Osteoblast (primary cell): ENCODE measurements around the gene SNRK. TPM values are rescaled to one million over a fixed set of nuclear protein-coding genes. Genes with fewer than 3 reads are reported as not detected.

ENCODE experiments used
- DNase-seq: peaks from one replicate; pipeline ENCODE4 v3.0.0; 2011; ENCODE audit warnings: low spot score, mixed read lengths; ENCODE audit not compliant: insufficient read length; ENCODE audit errors: missing footprints
- H2AFZ ChIP-seq: 2 replicates; pipeline ENCODE4 v1.6.0; 2011; ENCODE audit warnings: mild to moderate bottlenecking, low read length
- H3K27ac ChIP-seq: 2 replicates; pipeline ENCODE4 v1.5.1; 2011; ENCODE audit warnings: mild to moderate bottlenecking, low read depth, low read length, moderate library complexity
- H3K27me3 ChIP-seq: 2 replicates; pipeline ENCODE4 v1.6.0; 2012; ENCODE audit warnings: mild to moderate bottlenecking, control low read depth, inconsistent platforms, low read length, moderate library complexity; ENCODE audit not compliant: insufficient read depth
- H3K36me3 ChIP-seq: 2 replicates; pipeline ENCODE4 v1.5.1; 2011; ENCODE audit warnings: mild to moderate bottlenecking, low read length, control low read depth, moderate library complexity; ENCODE audit not compliant: insufficient read depth
- H3K4me1 ChIP-seq: 2 replicates; pipeline ENCODE4 v1.5.1; 2011; ENCODE audit warnings: mild to moderate bottlenecking, low read length, control low read depth, moderate library complexity; ENCODE audit not compliant: insufficient read depth
- H3K4me2 ChIP-seq: 2 replicates; pipeline ENCODE4 v1.6.0; 2011; ENCODE audit warnings: mild to moderate bottlenecking, low read length; ENCODE audit not compliant: insufficient read depth
- H3K4me3 ChIP-seq: fragments of 200-600 bp; sonication (generic); 3 replicates; pipeline ENCODE4 v1.5.1; 2012; ENCODE audit warnings: mild to moderate bottlenecking, low read length, inconsistent platforms; ENCODE audit not compliant: insufficient read depth
- H3K79me2 ChIP-seq: 2 replicates; pipeline ENCODE4 v1.6.0; 2012; ENCODE audit warnings: mild to moderate bottlenecking, low read length, control low read depth, inconsistent platforms; ENCODE audit not compliant: insufficient read depth
- H3K9me3 ChIP-seq: 2 replicates; pipeline ENCODE4 v1.5.1; 2011; ENCODE audit warnings: low read depth, low read length, control low read depth
- H4K20me1 ChIP-seq: 2 replicates; pipeline ENCODE4 v1.6.0; 2012; ENCODE audit warnings: mild to moderate bottlenecking, low read length, control low read depth; ENCODE audit not compliant: insufficient read depth
- CTCF ChIP-seq: IDR thresholded peaks from 2 replicates; pipeline ENCODE4 v1.5.1; 2011; ENCODE audit warnings: mild to moderate bottlenecking, low read depth, low read length, moderate library complexity; ENCODE audit errors: extremely low read depth
- total RNA-seq: library from RNA; depleted of rRNA; stranded (reverse); fragments of >200 nt; gene quantifications from 2 replicates; pipeline ENCODE4 v1.2.3, GENCODE V29; 2012

SNRK gene
- total RNA-seq, 1 donor = 26.1 TPM

- peaks cover 5% of the 10 kb centered on the region for H3K4me1 ChIP-seq
- H3K9me3 ChIP-seq = no peaks in the 10 kb centered on the region
- no peak overlapping the region for H2AFZ ChIP-seq
- peaks cover 7% of the 10 kb centered on the region for H3K36me3 ChIP-seq
- no peak for TF ChIP-seq CTCF
- no peak for DNase-seq
- no peaks in the 10 kb centered on the region for H3K27me3 ChIP-seq
- no peak overlapping the region for H3K4me2 ChIP-seq
- peaks cover 74% of the 10 kb centered on the region for H3K79me2 ChIP-seq
- no peak overlapping the region for H3K27ac ChIP-seq
- no peak overlapping the region for H3K4me3 ChIP-seq
- H4K20me1 ChIP-seq = peaks cover 18% of the 10 kb centered on the region
Measured at GRCh38 chr3:43298761-43299160, 12.4 kb downstream of the SNRK start.

- no peak for TF ChIP-seq CTCF
- Histone ChIP-seq H3K4me1 (no peaks in the 10 kb centered on the region), H3K9me3 (no peaks in the 10 kb centered on the region), H4K20me1 (peaks cover 13% of the 10 kb centered on the region), H3K27me3 (no peaks in the 10 kb centered on the region), H3K4me3 (no peak overlapping the region), H3K4me2 (no peak overlapping the region), H3K36me3 (peaks cover 11% of the 10 kb centered on the region), H2AFZ (no peak overlapping the region), H3K27ac (no peak overlapping the region), H3K79me2 (peaks cover 43% of the 10 kb centered on the region)
- no peak for DNase-seq
Measured at GRCh38 chr3:43302116-43302880, 16.0 kb downstream of the SNRK start.

GRCh38 chr3:43304126-43304525, 17.8 kb downstream of the SNRK start:
- peaks cover 4% of the 10 kb centered on the region for H4K20me1 ChIP-seq
- H3K79me2 ChIP-seq = peaks cover 28% of the 10 kb centered on the region

More at GRCh38 chr3:43304126-43304525, 17.8 kb downstream of the SNRK start:
- Histone ChIP-seq H3K27me3 (no peaks in the 10 kb centered on the region), H3K4me1 (no peaks in the 10 kb centered on the region), H3K9me3 (no peaks in the 10 kb centered on the region), H3K4me3 (no peak overlapping the region), H3K27ac (no peak overlapping the region), H3K36me3 (peaks cover 11% of the 10 kb centered on the region), H2AFZ (no peak overlapping the region), H3K4me2 (no peak overlapping the region)
- TF ChIP-seq CTCF = no peak
- DNase-seq = no peak
